Measurements from ENCODE around the gene MED12L. TPM values are rescaled to one million over a fixed set of nuclear protein-coding genes. Genes with fewer than 3 reads are reported as not detected.

The MED12L gene
- total and polyA plus RNA-seq, 10 of the 15 experiments (the other 5 are each of a cell fraction or from before 2014, with no cell fraction given): 0.01 to 0.06 (median 0.03) TPM; not detected in 2

DNA sequence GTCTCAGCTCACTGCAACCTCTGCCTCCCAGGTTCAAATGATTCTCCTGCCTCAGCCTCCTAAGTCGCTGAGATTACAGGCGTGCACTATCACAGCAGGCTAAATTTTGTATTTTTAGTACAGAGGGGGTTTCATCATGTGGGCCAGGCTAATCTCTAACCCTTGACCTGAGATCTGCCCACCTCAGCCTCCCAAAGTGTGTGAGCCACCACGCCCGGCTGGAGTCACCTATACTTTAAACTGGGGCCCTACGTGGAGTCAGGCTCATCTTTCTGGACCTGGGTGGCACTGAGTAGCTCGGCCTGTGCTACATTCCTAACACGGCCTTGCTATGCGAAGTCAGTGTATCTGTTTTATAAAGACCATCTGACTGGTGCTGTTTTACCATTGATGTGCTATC lies 111.8 kb downstream of the MED12L start:
- no peaks in the 10 kb centered on the region for H3K36me3 ChIP-seq (ENCODE audit: control insufficient read depth in 2 of 2, insufficient read depth in 2 of 2, low read length in 1 of 2)
- RAD21 ChIA-PET (ENCODE audit: unreplicated experiment): no interaction called here
- H3K27me3 ChIP-seq (replicated peaks in 1 of 2; ENCODE audit: control insufficient read depth in 2 of 2, insufficient read depth in 2 of 2, low read length in 1 of 2): no peaks in the 10 kb centered on the region; a peak in 1 of 4 replicates
- no peaks in the 10 kb centered on the region for H4K20me1 ChIP-seq (ENCODE audit: control insufficient read depth, insufficient read depth)
- H3K79me2 ChIP-seq (ENCODE audit: control insufficient read depth, insufficient read depth, low read length): no peaks in the 10 kb centered on the region
- no peak overlapping the region for H3K27ac ChIP-seq (ENCODE audit: control insufficient read depth, insufficient read depth)
- TF ChIP-seq, protein P1, sequence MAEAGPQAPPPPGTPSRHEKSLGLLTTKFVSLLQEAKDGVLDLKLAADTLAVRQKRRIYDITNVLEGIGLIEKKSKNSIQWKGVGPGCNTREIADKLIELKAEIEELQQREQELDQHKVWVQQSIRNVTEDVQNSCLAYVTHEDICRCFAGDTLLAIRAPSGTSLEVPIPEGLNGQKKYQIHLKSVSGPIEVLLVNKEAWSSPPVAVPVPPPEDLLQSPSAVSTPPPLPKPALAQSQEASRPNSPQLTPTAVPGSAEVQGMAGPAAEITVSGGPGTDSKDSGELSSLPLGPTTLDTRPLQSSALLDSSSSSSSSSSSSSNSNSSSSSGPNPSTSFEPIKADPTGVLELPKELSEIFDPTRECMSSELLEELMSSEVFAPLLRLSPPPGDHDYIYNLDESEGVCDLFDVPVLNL (IDR thresholded peaks at IDR 0.05; ENCODE audit: low read depth, low read length): no peak
- no peak for TF ChIP-seq CBX3 (IDR thresholded peaks at IDR 0.05; ENCODE audit: borderline replicate concordance, low read depth)
- TF ChIP-seq EP300 (IDR thresholded peaks at IDR 0.05; ENCODE audit: borderline replicate concordance in 1 of 2, control insufficient read depth in 1 of 2, low read depth in 2 of 2, low read length in 2 of 2): no peak
- TF ChIP-seq CHD2 (IDR thresholded peaks at IDR 0.05; ENCODE audit: borderline replicate concordance, low read depth, low read length): no peak
- no peak for TF ChIP-seq RCOR1 (conservative IDR thresholded peaks at IDR 0.05; ENCODE audit: low read depth, low read length)
- TF ChIP-seq SMAD5 (IDR thresholded peaks at IDR 0.05; ENCODE audit: low read depth): no peak
- TF ChIP-seq YY1 (IDR thresholded peaks at IDR 0.05; ENCODE audit: low read depth, low read length): no peak
- no peak for TF ChIP-seq ZZZ3 (IDR thresholded peaks at IDR 0.05; ENCODE audit: control insufficient read depth, insufficient read length, low read depth)
- no peak for TF ChIP-seq JUNB (IDR thresholded peaks at IDR 0.05)
- TF ChIP-seq, protein P2, sequence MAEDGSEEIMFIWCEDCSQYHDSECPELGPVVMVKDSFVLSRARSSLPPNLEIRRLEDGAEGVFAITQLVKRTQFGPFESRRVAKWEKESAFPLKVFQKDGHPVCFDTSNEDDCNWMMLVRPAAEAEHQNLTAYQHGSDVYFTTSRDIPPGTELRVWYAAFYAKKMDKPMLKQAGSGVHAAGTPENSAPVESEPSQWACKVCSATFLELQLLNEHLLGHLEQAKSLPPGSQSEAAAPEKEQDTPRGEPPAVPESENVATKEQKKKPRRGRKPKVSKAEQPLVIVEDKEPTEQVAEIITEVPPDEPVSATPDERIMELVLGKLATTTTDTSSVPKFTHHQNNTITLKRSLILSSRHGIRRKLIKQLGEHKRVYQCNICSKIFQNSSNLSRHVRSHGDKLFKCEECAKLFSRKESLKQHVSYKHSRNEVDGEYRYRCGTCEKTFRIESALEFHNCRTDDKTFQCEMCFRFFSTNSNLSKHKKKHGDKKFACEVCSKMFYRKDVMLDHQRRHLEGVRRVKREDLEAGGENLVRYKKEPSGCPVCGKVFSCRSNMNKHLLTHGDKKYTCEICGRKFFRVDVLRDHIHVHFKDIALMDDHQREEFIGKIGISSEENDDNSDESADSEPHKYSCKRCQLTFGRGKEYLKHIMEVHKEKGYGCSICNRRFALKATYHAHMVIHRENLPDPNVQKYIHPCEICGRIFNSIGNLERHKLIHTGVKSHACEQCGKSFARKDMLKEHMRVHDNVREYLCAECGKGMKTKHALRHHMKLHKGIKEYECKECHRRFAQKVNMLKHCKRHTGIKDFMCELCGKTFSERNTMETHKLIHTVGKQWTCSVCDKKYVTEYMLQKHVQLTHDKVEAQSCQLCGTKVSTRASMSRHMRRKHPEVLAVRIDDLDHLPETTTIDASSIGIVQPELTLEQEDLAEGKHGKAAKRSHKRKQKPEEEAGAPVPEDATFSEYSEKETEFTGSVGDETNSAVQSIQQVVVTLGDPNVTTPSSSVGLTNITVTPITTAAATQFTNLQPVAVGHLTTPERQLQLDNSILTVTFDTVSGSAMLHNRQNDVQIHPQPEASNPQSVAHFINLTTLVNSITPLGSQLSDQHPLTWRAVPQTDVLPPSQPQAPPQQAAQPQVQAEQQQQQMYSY (CRISPR knock-in tag; IDR thresholded peaks at IDR 0.05): no peak
- TF ChIP-seq FOS (IDR thresholded peaks at IDR 0.05; ENCODE audit: borderline replicate concordance, extremely low read depth, insufficient read length): no peak
- TF ChIP-seq, protein P3, sequence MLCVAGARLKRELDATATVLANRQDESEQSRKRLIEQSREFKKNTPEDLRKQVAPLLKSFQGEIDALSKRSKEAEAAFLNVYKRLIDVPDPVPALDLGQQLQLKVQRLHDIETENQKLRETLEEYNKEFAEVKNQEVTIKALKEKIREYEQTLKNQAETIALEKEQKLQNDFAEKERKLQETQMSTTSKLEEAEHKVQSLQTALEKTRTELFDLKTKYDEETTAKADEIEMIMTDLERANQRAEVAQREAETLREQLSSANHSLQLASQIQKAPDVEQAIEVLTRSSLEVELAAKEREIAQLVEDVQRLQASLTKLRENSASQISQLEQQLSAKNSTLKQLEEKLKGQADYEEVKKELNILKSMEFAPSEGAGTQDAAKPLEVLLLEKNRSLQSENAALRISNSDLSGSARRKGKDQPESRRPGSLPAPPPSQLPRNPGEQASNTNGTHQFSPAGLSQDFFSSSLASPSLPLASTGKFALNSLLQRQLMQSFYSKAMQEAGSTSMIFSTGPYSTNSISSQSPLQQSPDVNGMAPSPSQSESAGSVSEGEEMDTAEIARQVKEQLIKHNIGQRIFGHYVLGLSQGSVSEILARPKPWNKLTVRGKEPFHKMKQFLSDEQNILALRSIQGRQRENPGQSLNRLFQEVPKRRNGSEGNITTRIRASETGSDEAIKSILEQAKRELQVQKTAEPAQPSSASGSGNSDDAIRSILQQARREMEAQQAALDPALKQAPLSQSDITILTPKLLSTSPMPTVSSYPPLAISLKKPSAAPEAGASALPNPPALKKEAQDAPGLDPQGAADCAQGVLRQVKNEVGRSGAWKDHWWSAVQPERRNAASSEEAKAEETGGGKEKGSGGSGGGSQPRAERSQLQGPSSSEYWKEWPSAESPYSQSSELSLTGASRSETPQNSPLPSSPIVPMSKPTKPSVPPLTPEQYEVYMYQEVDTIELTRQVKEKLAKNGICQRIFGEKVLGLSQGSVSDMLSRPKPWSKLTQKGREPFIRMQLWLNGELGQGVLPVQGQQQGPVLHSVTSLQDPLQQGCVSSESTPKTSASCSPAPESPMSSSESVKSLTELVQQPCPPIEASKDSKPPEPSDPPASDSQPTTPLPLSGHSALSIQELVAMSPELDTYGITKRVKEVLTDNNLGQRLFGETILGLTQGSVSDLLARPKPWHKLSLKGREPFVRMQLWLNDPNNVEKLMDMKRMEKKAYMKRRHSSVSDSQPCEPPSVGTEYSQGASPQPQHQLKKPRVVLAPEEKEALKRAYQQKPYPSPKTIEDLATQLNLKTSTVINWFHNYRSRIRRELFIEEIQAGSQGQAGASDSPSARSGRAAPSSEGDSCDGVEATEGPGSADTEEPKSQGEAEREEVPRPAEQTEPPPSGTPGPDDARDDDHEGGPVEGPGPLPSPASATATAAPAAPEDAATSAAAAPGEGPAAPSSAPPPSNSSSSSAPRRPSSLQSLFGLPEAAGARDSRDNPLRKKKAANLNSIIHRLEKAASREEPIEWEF (IDR thresholded peaks at IDR 0.05; ENCODE audit: insufficient replicate concordance, low read depth, low read length): no peak
- no peak for TF ChIP-seq RBBP5 (conservative IDR thresholded peaks at IDR 0.05)
- no peak for TF ChIP-seq POU2F2 (IDR thresholded peaks at IDR 0.05; ENCODE audit: borderline replicate concordance, low read depth, low read length)
- ATAC-seq (no peak), FAIRE-seq (no peak), DNase-seq (ENCODE audit: low read depth, low spot score) (no peak)
- no peak overlapping the region for H3K9ac ChIP-seq (ENCODE audit: control insufficient read depth, insufficient read depth, low read length)
- no peaks in the 10 kb centered on the region for H3K9me3 ChIP-seq (replicated peaks; ENCODE audit: control insufficient read depth, insufficient read depth, low read length)
- WGBS (ENCODE audit: insufficient coverage, insufficient replicate concordance, low lambda C conversion rate, missing lambda C conversion rate): 60% methylated on average over 8 of the region's 8 CpGs
- H3K4me1 ChIP-seq (ENCODE audit: control insufficient read depth, insufficient read depth, low read length): no peaks in the 10 kb centered on the region
- CTCF ChIA-PET: interaction anchor here (1.3 to 2.9 kb wide), 2 partner anchors 30 to 31 kb away, joined by 4 to 10 read pairs; no protein-coding TSS in a partner anchor
- POLR2A ChIA-PET: interaction anchor here (0.6 kb wide), 1 partner anchor 1210 kb away, joined by 3 read pairs; no protein-coding TSS in a partner anchor
- intact Hi-C loops (cut with micrococcal nuclease; ENCODE audit: unreplicated experiment) (no loop called here), in situ Hi-C loops (cut with MboI) (no loop called here)
- no TSS peak for BruUV-seq (replicated peaks)
- no peak overlapping the region for H3K4me2 ChIP-seq (ENCODE audit: control insufficient read depth, insufficient read depth)
- H3K4me3 ChIP-seq: no peak overlapping the region
- H2AFZ ChIP-seq (ENCODE audit: control insufficient read depth, low read depth, low read length): no peak overlapping the region
- SMC1A ChIA-PET (ENCODE audit: uncharacterized antibody, unreplicated experiment): interaction anchor here (1.0 to 1.4 kb wide), 3 partner anchors 12 to 43 kb away, joined by 3 to 4 read pairs (median 3); no protein-coding TSS in a partner anchor

Measured in GM12878 (cell line).